Upper lobe of right lung (tissue), 1 donor: ENCODE measurements around the gene EGLN2. TPM values are rescaled to one million over a fixed set of nuclear protein-coding genes. Genes with fewer than 3 reads are reported as not detected.
"Not testable (repeated sequence)": the region's sequence is repeated elsewhere in the genome, so short reads cannot be mapped to it uniquely, and the experiment has no call there.

Experiments used
- ATAC-seq: fragments of 200-7000 bp; cut with Tn5 transposase; one replicate; pipeline ENCODE4 v1.9.1; 2020; ENCODE audit warnings: mild to moderate bottlenecking, moderate library complexity
- DNase-seq: peaks from one replicate; pipeline ENCODE4 v3.0.0-alpha.2; 2020
- H3K27ac ChIP-seq: fragments of 200-600 bp; one replicate; pipeline ENCODE4 v1.8.0; 2022
- H3K27me3 ChIP-seq: fragments of 200-600 bp; one replicate; pipeline ENCODE4 v1.8.0; 2022; ENCODE audit warnings: mild to moderate bottlenecking
- H3K36me3 ChIP-seq: fragments of 200-600 bp; one replicate; pipeline ENCODE4 v1.8.0; 2022
- H3K4me1 ChIP-seq: fragments of 200-600 bp; one replicate; pipeline ENCODE4 v1.8.0; 2022
- H3K4me3 ChIP-seq: fragments of 200-600 bp; one replicate; pipeline ENCODE4 v1.8.0; 2022; ENCODE audit warnings: mild to moderate bottlenecking
- H3K9me3 ChIP-seq: fragments of 200-600 bp; one replicate; pipeline ENCODE4 v1.8.0; 2022
- intact Hi-C: fragments of 100-400 bp; cut with DNase I; formaldehyde crosslinking; loops from one replicate; pipeline ENCODE4 v1.11.0; 2022
- total RNA-seq: library from RNA; stranded (reverse); fragmentation: NEBNext Ultra II Directional; extraction: Animal tissue kit (Norgen Biotek cat#: 25700); gene quantifications from one replicate; pipeline ENCODE4 v1.2.1, GENCODE V29; 2021
- TF ChIP-seq, protein P1 (sequence below): fragments of 200-600 bp; IDR thresholded peaks from one replicate; pipeline ENCODE4 v1.8.0; 2022; ENCODE audit warnings: antibody characterized with exemption
- donor health status: DM: no; HTN: yes; CAD: no; lungs with severe emphysema.

Gene EGLN2
- total RNA-seq, 1 donor from 2014 or later: 173 TPM

DNA sequence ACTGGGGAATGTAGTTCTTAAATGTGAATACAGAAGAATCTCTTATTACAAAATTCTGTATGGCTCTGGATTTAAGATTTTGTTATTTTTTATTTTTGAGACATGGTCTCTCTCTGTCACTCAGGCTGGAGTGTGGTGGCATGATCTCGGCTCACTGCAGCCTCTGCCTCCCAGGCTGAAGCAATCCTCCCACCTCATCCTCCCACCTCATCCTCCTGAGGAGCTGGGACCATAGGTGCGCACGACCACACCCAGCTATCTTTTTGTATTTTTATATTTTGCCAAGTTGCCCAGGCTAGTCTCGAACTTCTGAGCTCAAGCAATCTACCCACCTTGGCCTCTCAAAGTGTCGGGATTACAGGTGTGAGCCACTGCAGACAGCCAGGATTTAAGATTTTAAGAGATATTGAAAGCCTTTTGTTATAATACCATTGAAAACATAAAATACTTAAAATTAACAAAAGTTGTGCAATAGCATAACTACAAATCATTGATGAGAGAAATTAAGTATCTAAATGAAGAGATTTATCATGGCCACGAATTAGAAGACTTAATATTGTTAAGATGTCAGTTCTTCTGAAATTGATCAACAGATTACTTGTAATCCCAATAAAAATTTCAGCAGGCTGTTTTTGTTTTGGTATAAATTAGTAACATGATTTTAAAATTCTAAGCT lies 37.9 kb downstream of the EGLN2 start:
- DNase-seq (no peak), ATAC-seq (no peak)
- H3K27me3 ChIP-seq: no peaks in the 10 kb centered on the region
- TF ChIP-seq, protein P1, sequence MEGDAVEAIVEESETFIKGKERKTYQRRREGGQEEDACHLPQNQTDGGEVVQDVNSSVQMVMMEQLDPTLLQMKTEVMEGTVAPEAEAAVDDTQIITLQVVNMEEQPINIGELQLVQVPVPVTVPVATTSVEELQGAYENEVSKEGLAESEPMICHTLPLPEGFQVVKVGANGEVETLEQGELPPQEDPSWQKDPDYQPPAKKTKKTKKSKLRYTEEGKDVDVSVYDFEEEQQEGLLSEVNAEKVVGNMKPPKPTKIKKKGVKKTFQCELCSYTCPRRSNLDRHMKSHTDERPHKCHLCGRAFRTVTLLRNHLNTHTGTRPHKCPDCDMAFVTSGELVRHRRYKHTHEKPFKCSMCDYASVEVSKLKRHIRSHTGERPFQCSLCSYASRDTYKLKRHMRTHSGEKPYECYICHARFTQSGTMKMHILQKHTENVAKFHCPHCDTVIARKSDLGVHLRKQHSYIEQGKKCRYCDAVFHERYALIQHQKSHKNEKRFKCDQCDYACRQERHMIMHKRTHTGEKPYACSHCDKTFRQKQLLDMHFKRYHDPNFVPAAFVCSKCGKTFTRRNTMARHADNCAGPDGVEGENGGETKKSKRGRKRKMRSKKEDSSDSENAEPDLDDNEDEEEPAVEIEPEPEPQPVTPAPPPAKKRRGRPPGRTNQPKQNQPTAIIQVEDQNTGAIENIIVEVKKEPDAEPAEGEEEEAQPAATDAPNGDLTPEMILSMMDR: no peak
- H3K9me3 ChIP-seq: no peaks in the 10 kb centered on the region
- intact Hi-C loops: no loop called here
- no peak overlapping the region for H3K27ac ChIP-seq
- H3K4me1 ChIP-seq: no peaks in the 10 kb centered on the region
- H3K36me3 ChIP-seq: no peaks in the 10 kb centered on the region
- no peak overlapping the region for H3K4me3 ChIP-seq

DNA sequence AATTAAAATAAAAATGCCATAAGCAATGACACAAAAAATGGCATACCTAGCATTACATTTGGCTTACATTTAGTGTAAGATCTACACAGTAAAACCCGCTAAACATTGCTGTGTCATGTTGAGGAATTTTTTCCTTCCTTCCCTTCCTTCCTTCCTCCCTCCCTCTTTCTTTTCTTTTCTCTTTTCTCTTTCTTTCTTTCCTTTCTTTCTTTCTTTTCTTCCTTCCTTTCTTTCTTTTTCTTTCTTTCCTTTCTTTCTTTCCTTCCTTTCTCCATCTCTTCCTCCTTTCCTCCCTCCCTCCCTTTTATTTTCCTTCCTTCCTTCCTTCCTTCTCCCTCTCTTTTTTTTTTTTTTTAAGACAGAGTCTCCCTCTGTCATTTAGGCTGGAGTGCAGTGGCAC lies 39.5 kb downstream of the EGLN2 start:
- DNase-seq: not testable (repeated sequence)

DNA sequence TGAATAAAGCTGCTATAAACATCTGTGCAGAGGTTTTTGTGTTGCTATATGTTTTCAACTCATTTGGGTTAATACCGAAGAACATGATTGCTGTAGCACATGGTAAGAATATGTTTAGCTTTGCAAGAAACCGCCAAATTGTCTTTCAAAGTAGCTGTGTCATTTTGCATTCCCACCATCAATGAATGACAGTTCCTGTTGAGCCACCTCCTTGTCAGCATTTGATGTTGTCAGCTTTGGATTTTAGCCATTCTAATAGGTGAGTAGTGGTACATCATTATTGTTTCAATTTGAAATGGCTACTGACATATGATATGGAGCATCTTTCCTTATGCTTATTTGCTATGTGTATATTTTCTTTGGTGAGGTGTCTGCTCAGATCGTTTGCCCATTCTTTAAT lies 43.0 kb downstream of the EGLN2 start:
- H3K4me1 ChIP-seq, H3K27ac ChIP-seq, H3K9me3 ChIP-seq, H3K27me3 ChIP-seq, H3K4me3 ChIP-seq, DNase-seq, intact Hi-C loops, H3K36me3 ChIP-seq, ATAC-seq: not testable (repeated sequence)

More for the DNA sequence above, 39.5 kb downstream of the EGLN2 start:
- H3K4me3 ChIP-seq, H3K27ac ChIP-seq, H3K36me3 ChIP-seq, intact Hi-C loops, ATAC-seq, H3K27me3 ChIP-seq, H3K4me1 ChIP-seq, H3K9me3 ChIP-seq: not testable (repeated sequence)

DNA sequence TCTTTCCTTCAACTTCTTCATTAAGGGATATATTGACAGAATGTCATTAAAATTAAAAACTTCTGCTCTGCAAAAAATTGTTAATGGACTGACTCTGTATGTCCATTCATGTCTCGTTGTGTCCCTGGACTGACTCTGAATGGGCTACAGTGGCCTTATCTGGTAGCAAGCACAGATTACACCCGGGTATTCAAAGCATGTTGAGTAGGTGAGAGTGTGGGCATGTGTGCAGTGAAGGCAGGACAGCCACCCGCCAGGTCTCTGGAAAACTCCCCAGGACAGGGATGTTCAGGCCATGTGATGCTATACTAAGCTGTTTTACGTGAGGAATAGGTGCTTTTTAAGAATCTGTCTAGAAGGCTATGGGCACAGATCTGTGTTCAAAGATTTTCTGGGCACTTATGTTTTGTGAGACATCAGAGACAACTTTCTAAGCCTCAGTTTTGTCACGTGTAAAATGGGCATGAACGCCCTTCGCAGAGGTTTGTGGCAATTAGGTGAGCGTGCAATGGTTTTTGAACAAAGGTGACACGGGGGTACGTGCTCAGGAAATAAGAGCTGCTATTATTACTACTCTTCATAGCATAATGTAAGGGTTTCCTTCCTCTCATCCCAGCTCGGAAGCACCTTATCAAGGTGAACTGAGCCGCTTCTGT lies 44.1 kb downstream of the EGLN2 start:
- H3K27ac ChIP-seq, intact Hi-C loops, H3K27me3 ChIP-seq, H3K9me3 ChIP-seq, DNase-seq, H3K4me1 ChIP-seq, H3K36me3 ChIP-seq: not testable (repeated sequence)
- peak overlapping the region; percentile 26 for H3K4me3 ChIP-seq
- ATAC-seq: peak; percentile 49

DNA sequence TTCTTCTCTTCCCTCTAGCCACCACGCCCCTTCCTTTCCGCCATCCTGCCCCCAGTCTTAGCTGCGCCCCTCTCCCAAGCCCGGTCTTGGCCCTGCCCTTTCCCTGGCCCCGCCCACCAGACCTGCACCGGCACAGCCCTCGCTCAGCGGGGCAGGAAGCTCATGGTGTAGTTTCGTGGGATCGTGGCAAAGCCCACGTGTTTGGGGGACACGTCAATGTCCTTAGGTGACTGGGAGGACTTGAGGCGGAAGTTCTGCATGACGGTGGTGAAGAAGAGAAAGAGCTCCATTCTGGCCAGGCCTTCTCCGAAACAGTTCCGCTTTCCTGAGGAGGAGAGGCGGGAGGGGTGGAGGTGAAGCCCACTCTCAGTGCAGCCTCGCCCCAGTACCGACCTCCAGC lies 44.7 kb downstream of the EGLN2 start:
- H3K36me3 ChIP-seq, H3K27ac ChIP-seq, H3K4me1 ChIP-seq, H3K27me3 ChIP-seq, H3K9me3 ChIP-seq, intact Hi-C loops: not testable (repeated sequence)
- H3K4me3 ChIP-seq: peak overlapping the region; percentile 26
- DNase-seq: peak; percentile 85
- peak; percentile 89 for ATAC-seq

DNA sequence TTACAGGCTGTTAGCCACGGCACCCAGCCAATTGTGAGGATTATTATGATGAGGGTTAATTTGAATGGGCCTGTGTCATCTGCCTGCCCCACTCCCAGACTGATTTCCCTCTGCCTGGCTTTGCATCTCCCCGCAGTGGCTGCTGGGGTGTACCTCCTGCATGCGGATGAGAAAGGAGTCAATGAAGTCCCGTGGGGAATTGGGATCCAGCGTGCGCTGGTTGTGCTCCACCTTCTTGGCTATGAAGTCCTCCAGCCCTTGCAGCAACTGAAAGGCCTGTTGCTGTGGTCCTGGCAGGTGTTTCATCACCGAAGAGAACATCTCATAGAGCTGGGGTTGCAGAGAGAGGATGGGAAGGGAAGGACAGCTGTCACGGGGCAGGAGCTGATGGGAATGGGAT lies 47.7 kb downstream of the EGLN2 start:
- H3K27ac ChIP-seq, H3K27me3 ChIP-seq, intact Hi-C loops, H3K36me3 ChIP-seq, H3K9me3 ChIP-seq, ATAC-seq, H3K4me3 ChIP-seq, DNase-seq, H3K4me1 ChIP-seq: not testable (repeated sequence)

DNA sequence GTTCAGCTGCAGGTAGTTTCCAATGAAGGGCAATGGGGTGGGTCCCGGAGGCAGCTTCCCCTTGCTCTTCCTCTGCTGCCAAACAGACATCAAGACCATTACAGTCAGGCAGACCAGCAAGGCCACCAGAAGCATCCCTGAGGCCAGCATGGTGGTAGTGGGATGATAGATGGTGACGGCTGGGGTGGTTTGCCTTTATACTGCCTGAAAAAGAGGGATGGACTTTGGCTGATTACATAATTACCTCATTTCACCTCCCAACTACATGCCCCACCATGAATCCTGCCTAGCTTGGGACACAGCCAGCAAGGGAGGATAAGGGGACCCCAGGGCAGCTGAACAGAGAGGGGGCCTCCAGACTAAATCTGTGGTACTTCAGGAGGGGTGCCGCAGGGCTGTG lies 51.3 kb downstream of the EGLN2 start, which contains the start of gene CYP2A6:
CYP2A6 (minus strand) TSS at position 171 of the 400 bp plus-strand sequence; CDS start at position 150, 21 bp downstream.
- H3K36me3 ChIP-seq, H3K4me3 ChIP-seq, H3K9me3 ChIP-seq, H3K27ac ChIP-seq, intact Hi-C loops, H3K4me1 ChIP-seq, H3K27me3 ChIP-seq, ATAC-seq, DNase-seq: not testable (repeated sequence)

DNA sequence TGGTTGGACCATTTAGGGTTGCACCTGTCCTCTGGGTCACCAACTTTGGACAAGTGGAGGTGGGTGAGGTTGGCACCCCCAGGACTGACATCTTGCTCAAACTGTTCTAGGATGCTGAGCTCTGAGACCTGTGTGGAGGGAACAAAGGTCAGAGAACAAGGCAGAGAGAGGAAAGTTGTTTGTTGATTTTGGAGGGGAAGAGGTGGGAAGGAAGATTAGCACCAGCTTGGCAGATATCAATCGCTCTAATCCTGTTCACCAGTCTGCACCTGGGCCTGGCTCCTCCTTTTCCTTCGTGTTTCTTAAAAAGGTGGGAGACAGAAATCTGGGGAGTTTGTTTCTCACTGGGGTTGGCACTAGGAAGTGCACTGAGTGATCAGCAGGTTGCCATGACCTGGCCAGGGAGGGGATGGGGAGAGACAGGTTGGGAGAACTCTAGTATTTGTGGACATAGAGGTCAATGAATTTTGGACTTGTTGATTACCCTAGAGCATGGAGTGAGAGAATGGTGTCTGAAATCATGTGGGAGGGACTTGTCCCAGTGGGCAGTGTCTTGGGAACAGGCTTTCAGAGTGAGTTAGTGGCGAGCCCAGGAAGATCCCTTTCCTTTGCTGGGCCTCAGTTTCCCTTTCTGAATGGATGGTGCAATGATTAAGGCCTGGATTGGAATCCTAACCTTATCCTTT lies 53.6 kb downstream of the EGLN2 start:
- intact Hi-C loops: not testable (repeated sequence)

More for the DNA sequence above, 53.6 kb downstream of the EGLN2 start:
- not testable (repeated sequence) for H3K27ac ChIP-seq, H3K27me3 ChIP-seq, H3K4me1 ChIP-seq, H3K9me3 ChIP-seq, H3K4me3 ChIP-seq, H3K36me3 ChIP-seq, DNase-seq, ATAC-seq

Other genes with a start within 250 kb of the EGLN2 start
- 68.1 TPM for gene SHKBP1, start 222.3 kb upstream of the EGLN2 start, total RNA-seq
- gene LTBP4, start 197.8 kb upstream of the EGLN2 start, total RNA-seq: 430 TPM
- gene NUMBL, start 108.5 kb upstream of the EGLN2 start, total RNA-seq: 19.5 TPM
- gene COQ8B, start 82.3 kb upstream of the EGLN2 start, total RNA-seq: 43.6 TPM
- gene ITPKC, start 82.1 kb upstream of the EGLN2 start, total RNA-seq: 51.6 TPM
- gene ACTMAP, start 48.7 kb upstream of the EGLN2 start, total RNA-seq: 18.5 TPM
- 51.7 TPM for gene SNRPA, start 48.0 kb upstream of the EGLN2 start, total RNA-seq
- gene MIA, start 23.7 kb upstream of the EGLN2 start, total RNA-seq: not detected
- gene RAB4B, start 20.9 kb upstream of the EGLN2 start, total RNA-seq: 45.4 TPM
- gene CYP2A6, start 51.3 kb downstream of the EGLN2 start, total RNA-seq: not detected
- gene CYP2A7, start 83.0 kb downstream of the EGLN2 start, total RNA-seq: 1.7 TPM
- 1.9 TPM for gene CYP2B6, start 192.1 kb downstream of the EGLN2 start, total RNA-seq